ENCODE data around the gene MELTF.

Gene MELTF

DNA sequence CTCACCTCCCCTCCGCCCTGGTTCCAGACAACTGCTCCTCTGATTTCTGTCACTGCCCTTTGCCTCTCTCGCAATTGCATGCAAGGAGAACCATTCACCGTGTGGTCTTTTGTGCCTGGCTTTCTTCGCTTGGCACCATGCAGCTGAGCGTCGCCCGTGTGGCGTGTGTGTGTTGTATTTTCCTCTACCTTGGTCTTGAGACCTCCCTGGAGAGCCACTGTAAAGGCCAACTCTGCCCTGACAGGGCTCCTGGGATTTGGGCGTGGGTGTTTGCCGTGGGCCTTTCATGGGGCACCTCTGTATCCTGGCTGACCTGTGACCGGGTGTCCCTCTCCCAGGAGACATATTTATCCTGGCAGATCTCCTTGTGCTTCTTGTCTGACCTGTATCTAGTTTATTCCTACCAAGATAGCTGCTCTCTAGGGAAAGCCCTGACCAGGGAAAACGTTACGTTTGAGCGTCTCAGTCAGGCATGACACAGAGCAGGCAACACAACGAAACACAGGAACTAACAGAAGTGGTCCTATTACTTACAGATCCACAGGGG, 59.0 kb downstream of the MELTF start:
- TF ChIP-seq POLR2AphosphoS5 (IDR thresholded peaks at IDR 0.05; ENCODE audit: low read depth, low read length) (no peak), FOXP2 (optimal IDR thresholded peaks at IDR 0.05; ENCODE audit: borderline replicate concordance, extremely low read depth, extremely low read length, insufficient read depth) (no peak)

DNA sequence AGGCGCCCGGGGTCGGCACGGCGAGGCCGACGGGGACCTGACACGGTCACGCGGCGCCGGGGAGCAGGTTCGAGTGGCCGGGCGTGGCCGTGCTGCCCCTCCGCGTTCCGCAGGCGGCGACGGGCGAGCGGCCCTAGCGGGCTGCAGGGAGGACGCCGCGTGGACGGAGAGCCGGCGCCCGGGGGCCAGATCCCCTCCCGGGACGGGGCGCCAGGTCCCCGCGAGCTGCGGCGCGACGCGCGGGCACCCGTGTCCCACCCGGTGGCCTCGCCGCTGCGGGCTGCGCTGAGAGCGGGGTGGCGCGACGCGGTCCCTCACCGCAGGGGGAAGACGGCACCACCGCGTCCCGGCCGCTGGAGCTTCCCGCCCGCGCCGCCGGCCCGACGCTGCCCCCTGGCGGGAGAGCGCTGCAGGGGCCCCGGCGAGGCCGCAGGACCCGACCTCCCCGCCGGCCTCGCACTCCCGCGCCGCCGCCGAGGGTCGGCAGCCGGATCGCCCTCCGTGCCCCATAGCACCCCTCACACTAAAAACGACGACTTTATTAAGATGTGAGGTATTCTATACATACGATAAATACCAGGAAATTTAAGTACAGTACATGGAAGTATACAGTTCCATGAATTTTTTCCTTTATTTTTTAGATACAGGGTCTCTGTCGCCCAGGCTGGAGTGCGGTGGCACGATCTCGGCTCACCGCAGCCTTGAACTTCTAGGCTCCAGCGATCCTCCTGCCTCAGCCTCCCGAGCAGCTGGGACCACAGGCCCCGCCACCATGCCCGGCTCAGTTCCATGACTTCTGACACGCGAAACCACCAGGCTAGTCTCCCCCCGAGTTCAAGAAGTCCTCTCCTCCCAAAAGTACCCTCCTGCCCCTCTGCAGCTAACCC, 59.7 kb downstream of the MELTF start:
- TF ChIP-seq TAF1 (IDR thresholded peaks at IDR 0.05; ENCODE audit: borderline replicate concordance, insufficient read depth, low read length) (no peak), FOXP2 (optimal IDR thresholded peaks at IDR 0.05; ENCODE audit: borderline replicate concordance, extremely low read depth, extremely low read length, insufficient read depth) (peak; percentile 22)
- TF ChIP-seq, protein P1, sequence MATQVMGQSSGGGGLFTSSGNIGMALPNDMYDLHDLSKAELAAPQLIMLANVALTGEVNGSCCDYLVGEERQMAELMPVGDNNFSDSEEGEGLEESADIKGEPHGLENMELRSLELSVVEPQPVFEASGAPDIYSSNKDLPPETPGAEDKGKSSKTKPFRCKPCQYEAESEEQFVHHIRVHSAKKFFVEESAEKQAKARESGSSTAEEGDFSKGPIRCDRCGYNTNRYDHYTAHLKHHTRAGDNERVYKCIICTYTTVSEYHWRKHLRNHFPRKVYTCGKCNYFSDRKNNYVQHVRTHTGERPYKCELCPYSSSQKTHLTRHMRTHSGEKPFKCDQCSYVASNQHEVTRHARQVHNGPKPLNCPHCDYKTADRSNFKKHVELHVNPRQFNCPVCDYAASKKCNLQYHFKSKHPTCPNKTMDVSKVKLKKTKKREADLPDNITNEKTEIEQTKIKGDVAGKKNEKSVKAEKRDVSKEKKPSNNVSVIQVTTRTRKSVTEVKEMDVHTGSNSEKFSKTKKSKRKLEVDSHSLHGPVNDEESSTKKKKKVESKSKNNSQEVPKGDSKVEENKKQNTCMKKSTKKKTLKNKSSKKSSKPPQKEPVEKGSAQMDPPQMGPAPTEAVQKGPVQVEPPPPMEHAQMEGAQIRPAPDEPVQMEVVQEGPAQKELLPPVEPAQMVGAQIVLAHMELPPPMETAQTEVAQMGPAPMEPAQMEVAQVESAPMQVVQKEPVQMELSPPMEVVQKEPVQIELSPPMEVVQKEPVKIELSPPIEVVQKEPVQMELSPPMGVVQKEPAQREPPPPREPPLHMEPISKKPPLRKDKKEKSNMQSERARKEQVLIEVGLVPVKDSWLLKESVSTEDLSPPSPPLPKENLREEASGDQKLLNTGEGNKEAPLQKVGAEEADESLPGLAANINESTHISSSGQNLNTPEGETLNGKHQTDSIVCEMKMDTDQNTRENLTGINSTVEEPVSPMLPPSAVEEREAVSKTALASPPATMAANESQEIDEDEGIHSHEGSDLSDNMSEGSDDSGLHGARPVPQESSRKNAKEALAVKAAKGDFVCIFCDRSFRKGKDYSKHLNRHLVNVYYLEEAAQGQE (IDR thresholded peaks at IDR 0.05; ENCODE audit: insufficient read depth in 1 of 2, low read depth in 2 of 2, low read length in 2 of 2) = no peak

DNA sequence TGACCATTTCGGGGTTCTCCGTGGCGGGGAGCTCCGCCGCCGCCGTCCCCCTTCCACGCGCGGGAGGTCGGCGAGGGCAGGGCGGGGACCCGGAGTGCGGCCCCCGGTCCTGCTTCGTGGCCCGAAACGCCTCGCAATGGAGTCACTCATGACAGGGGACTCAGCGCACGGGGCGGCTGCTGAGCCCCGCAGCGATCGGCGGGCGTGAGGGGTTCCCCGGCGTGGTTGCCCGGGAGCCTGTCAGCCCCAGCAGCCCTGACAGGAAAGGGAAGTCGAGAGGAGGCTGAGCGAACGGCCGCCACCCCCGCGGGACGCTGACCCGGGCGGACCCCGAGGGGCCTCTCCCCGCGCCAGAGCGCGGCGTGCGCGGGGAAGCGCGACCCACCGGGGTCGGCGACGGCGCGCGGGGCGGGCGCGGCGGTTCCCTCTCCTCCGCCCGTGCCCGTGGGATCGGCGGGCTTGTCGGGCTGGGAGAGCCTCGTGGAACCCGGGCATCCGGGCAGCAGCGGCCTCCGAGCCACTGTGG, 60.4 kb downstream of the MELTF start:
- no peak for TF ChIP-seq POLR2AphosphoS5 (IDR thresholded peaks at IDR 0.05; ENCODE audit: low read depth, low read length)
- TF ChIP-seq SIN3A (IDR thresholded peaks at IDR 0.05; ENCODE audit: borderline replicate concordance, insufficient read depth, low read length) = no peak
- TF ChIP-seq FOXP2 (optimal IDR thresholded peaks at IDR 0.05; ENCODE audit: borderline replicate concordance, extremely low read depth, extremely low read length, insufficient read depth) = no peak

DNA sequence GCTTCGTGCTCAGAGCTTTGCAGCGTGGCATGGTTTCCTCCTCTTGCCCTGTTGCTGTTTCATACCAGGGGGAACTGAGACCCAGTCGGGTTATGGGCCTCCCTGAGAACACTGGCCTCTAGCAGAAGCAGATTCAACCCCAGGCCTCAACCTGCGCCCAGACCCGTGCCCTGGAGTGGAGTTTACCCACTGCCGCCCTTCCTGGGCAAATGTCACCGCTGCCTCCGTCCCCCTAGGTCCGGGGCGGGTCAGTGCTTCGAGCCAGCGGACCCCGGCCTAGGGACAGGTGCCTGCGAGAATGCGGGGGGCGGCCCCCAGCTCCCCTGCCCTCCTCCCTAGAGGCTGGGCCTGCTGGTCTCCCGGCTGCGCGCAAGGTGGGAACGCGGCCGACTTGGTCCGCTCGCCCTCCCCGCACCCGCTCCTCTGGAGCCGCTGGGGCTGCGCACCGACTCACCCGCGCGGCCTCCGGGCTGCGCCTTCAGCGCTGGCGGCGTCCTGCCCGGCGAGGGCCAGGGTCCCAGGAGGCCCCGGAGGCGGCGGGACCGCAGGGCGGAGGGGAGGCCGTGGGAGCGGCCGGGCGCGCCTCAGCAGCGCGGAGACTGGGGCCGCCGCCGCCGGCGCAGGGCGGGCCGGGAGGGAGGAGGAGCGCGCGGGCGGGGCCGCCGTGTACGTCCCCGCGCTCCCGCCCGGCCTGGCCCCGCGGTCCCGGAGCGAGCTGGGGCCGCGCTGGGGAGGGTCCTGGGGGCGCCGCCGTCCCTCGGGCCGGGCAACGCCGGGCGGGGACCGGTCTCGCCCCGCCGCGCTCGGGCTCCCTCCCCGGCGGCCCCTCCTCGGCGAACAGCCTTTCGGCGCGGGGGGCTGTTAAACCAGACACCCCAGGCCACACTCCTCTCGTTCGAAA, 61.1 kb downstream of the MELTF start, which contains the start of gene PIGZ:
Gene PIGZ (minus strand): TSS at position 601 of the 901 bp plus-strand sequence. CDS start 16,802 bp downstream, outside the sequence.
- TF ChIP-seq TAF1 (IDR thresholded peaks at IDR 0.05; ENCODE audit: borderline replicate concordance, insufficient read depth, low read length) = no peak

DNA sequence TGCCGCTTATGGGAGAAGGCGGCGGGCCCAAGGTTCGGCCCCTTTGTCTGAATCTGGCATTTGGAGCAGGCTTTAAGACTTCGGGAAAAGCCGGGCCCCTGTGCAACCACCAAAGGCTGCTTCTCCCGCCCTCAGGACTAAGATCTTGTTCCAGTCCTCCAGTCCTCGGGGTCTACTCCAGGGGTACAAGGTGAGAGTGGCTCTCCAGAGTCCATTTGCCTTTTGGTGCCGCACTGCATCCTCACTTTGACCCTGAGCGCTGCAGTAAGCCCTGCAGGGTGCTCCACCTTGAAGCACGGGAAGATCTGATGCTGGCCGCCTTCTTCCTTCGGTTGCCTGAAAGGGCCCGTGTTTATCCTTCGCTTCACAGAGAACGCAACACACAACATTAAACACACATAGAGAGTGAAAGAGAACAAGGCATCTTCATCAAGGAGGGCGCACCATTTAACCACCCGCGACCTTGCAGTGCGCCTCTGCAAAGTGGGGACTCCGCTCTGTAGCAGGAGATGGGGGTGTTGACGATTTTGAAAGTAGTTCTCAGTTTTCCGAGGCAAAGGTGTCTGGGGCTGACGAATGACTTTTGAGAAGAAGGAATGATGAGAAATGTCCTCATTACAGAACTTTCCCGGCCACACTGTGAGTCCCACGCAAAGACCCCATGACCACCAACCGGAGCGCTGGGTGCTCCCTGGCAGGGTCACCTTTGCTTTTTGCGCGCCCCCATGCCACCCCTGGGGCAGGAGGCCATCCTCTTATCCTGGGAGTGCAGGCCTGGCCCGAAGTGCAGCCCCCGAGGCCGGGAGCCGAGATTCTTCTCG, 62.0 kb downstream of the MELTF start:
- TF ChIP-seq FOXP2 (optimal IDR thresholded peaks at IDR 0.05; ENCODE audit: borderline replicate concordance, extremely low read depth, extremely low read length, insufficient read depth) (no peak), TAF1 (IDR thresholded peaks at IDR 0.05; ENCODE audit: borderline replicate concordance, insufficient read depth, low read length) (no peak), POLR2AphosphoS5 (IDR thresholded peaks at IDR 0.05; ENCODE audit: low read depth, low read length) (no peak), SIN3A (IDR thresholded peaks at IDR 0.05; ENCODE audit: borderline replicate concordance, insufficient read depth, low read length) (no peak)
- TF ChIP-seq, protein P1 (IDR thresholded peaks at IDR 0.05; ENCODE audit: insufficient read depth in 1 of 2, low read depth in 2 of 2, low read length in 2 of 2) = no peak

DNA sequence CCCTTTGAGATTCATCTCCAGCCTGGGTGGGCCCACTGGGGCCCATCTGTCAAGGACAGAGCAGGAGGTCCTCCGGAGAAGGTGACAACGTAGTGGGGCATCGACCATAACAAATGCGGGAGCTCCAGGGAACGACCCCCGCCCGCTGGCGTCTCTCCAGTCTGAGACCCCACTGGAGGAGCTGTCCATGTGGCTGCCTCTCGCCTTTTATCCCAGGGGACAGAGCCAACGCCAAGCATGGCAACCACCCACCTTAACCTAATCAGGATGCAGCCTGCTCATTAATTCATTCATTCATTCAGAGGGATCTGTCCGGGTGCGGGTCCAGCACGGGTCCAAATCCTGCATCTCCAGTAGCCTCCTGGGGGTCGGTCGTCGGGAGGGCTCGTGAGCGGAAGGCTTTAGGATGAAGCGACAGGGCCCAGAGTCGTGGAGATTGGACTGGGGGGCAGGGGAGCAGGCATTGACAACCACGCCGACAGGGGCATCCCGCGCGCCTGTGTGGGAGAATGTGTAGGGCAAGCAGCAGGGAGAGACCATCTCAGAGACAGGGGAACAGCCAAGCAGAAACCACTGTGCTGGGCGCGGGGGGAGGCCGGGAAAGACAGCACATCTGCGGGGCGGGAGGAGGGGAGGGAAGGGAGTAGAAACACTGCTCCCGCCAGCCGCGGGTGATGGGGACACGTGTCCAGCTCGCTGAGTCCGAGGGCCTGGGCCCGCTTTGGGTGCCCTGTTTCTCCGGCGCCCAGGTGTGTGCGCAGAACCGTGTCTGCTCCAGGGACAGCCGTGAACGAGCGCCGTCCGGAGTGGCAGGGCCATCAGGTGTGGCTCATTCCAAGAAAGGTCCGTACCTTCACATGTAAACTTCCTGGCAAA, 62.9 kb downstream of the MELTF start:
- TF ChIP-seq SIN3A (IDR thresholded peaks at IDR 0.05; ENCODE audit: borderline replicate concordance, insufficient read depth, low read length) = no peak
- TF ChIP-seq TAF1 (IDR thresholded peaks at IDR 0.05; ENCODE audit: borderline replicate concordance, insufficient read depth, low read length) = no peak
- no peak for TF ChIP-seq FOXP2 (optimal IDR thresholded peaks at IDR 0.05; ENCODE audit: borderline replicate concordance, extremely low read depth, extremely low read length, insufficient read depth)
- TF ChIP-seq, protein P1 (IDR thresholded peaks at IDR 0.05; ENCODE audit: insufficient read depth in 1 of 2, low read depth in 2 of 2, low read length in 2 of 2) = no peak
- TF ChIP-seq POLR2AphosphoS5 (IDR thresholded peaks at IDR 0.05; ENCODE audit: low read depth, low read length) = no peak
